Activated CD4-positive, alpha-beta T cell treated with anti-CD3 and anti-CD28 coated beads, Interleukin-2, amount 10 ng/mL, durations not matched to agents 7 days and 5 days (primary cell): ENCODE measurements around the gene MPPED2. TPM values are rescaled to one million over a fixed set of nuclear protein-coding genes. Genes with fewer than 3 reads are reported as not detected.

ENCODE experiments used
- CTCF ChIA-PET: fragments of 350-600 bp; sonication (Branson Sonifier 250); formaldehyde crosslinking; loops from one replicate; lab custom pipeline; 2021; ENCODE audit warnings: antibody characterized with exemption; lab: Charles Lee
- POLR2A ChIA-PET: fragments of 350-600 bp; sonication (Branson Sonifier 250); formaldehyde crosslinking; loops from one replicate; lab custom pipeline; 2021; ENCODE audit warnings: antibody characterized with exemption; lab: Charles Lee
- DNase-seq: peaks from one replicate; pipeline ENCODE4 v3.0.0-alpha.2; 2020
- H3K27ac Mint-ChIP-seq: one replicate; pipeline ENCODE4 v1.8.0; 2021; ENCODE audit warnings: mild to moderate bottlenecking, moderate library complexity, mixed read lengths
- H3K27me3 Mint-ChIP-seq: one replicate; pipeline ENCODE4 v1.8.0; 2021; ENCODE audit warnings: mixed read lengths
- H3K36me3 Mint-ChIP-seq: one replicate; pipeline ENCODE4 v1.8.0; 2021; ENCODE audit warnings: low read depth, mixed read lengths
- H3K4me1 Mint-ChIP-seq: one replicate; pipeline ENCODE4 v1.8.0; 2021; ENCODE audit warnings: mixed read lengths
- H3K4me3 Mint-ChIP-seq: one replicate; pipeline ENCODE4 v1.8.0; 2021; ENCODE audit warnings: mild to moderate bottlenecking, moderate library complexity, mixed read lengths
- H3K9me3 Mint-ChIP-seq: one replicate; pipeline ENCODE4 v1.8.0; 2021; ENCODE audit warnings: mixed read lengths
- total RNA-seq, 2 experiments: library from RNA; stranded (reverse); gene quantifications; one replicate each; pipeline ENCODE4 v1.2.3, GENCODE V29; 2021

MPPED2 gene
- total RNA-seq, 2 experiments from 2014 or later, result 0.33 TPM; not detected in 1

- no peaks in the 10 kb centered on the region for H3K27me3 Mint-ChIP-seq
- no peaks in the 10 kb centered on the region for H3K36me3 Mint-ChIP-seq
- DNase-seq, result no peak
- CTCF ChIA-PET, result interaction anchor here (1.6 kb wide), 1 partner anchor 11 kb away, joined by 3 read pairs; no protein-coding TSS in a partner anchor
- H3K4me1 Mint-ChIP-seq, result no peaks in the 10 kb centered on the region
- H3K9me3 Mint-ChIP-seq, result no peaks in the 10 kb centered on the region
- POLR2A ChIA-PET, result no interaction called here
- no peak overlapping the region for H3K4me3 Mint-ChIP-seq
- H3K27ac Mint-ChIP-seq, result no peak overlapping the region
Measured at GRCh38 chr11:30393012-30393411, 193.1 kb downstream of the MPPED2 start.

- Mint-ChIP-seq H3K27me3 (no peaks in the 10 kb centered on the region), H3K36me3 (no peaks in the 10 kb centered on the region), H3K4me1 (no peaks in the 10 kb centered on the region), H3K4me3 (no peak overlapping the region), H3K9me3 (no peaks in the 10 kb centered on the region), H3K27ac (no peak overlapping the region)
- no peak for DNase-seq
- POLR2A ChIA-PET, result no interaction called here
- CTCF ChIA-PET, result no interaction called here
Measured at GRCh38 chr11:30392221-30392784, 193.8 kb downstream of the MPPED2 start.

- H3K4me3 Mint-ChIP-seq, result no peak overlapping the region
- DNase-seq, result no peak
- H3K27me3 Mint-ChIP-seq, result no peaks in the 10 kb centered on the region
- POLR2A ChIA-PET, result no interaction called here
- H3K4me1 Mint-ChIP-seq, result no peaks in the 10 kb centered on the region
- CTCF ChIA-PET, result interaction anchor here (1.6 kb wide), 1 partner anchor 17 kb away, joined by 4 read pairs; no protein-coding TSS in a partner anchor
- no peak overlapping the region for H3K27ac Mint-ChIP-seq
- H3K36me3 Mint-ChIP-seq, result no peaks in the 10 kb centered on the region
- H3K9me3 Mint-ChIP-seq, result no peaks in the 10 kb centered on the region
Measured at GRCh38 chr11:30388957-30389356, 197.2 kb downstream of the MPPED2 start.

GRCh38 chr11:30387891-30388861 is 198.0 kb downstream of the MPPED2 start:
- DNase-seq, result no peak
- Mint-ChIP-seq H3K4me1 (no peaks in the 10 kb centered on the region), H3K36me3 (no peaks in the 10 kb centered on the region), H3K4me3 (no peak overlapping the region), H3K27me3 (no peaks in the 10 kb centered on the region), H3K27ac (no peak overlapping the region), H3K9me3 (no peaks in the 10 kb centered on the region)
- POLR2A ChIA-PET, result no interaction called here
- CTCF ChIA-PET, result interaction anchor here (1.6 kb wide), 1 partner anchor 18 kb away, joined by 4 read pairs; no protein-coding TSS in a partner anchor

- H3K27me3 Mint-ChIP-seq, result peaks cover 4% of the 10 kb centered on the region
- H3K36me3 Mint-ChIP-seq, result no peaks in the 10 kb centered on the region
- no peaks in the 10 kb centered on the region for H3K9me3 Mint-ChIP-seq
- ChIA-PET CTCF (interaction anchor here (0.6 kb wide), 1 partner anchor 465 kb away, joined by 3 read pairs; no protein-coding TSS in a partner anchor), POLR2A (no interaction called here)
- H3K4me1 Mint-ChIP-seq, result no peaks in the 10 kb centered on the region
- H3K27ac Mint-ChIP-seq, result no peak overlapping the region
- no peak overlapping the region for H3K4me3 Mint-ChIP-seq
- no peak for DNase-seq
Measured at GRCh38 chr11:30381879-30382278, 204.3 kb downstream of the MPPED2 start.

- H3K4me1 Mint-ChIP-seq, result no peaks in the 10 kb centered on the region
- CTCF ChIA-PET, result no interaction called here
- POLR2A ChIA-PET, result no interaction called here
Measured at GRCh38 chr11:30380846-30381245, 205.3 kb downstream of the MPPED2 start.

GRCh38 chr11:30377347-30377746 is 208.8 kb downstream of the MPPED2 start:
- ChIA-PET CTCF (no interaction called here), POLR2A (no interaction called here)
- H3K4me3 Mint-ChIP-seq, result no peak overlapping the region
- H3K36me3 Mint-ChIP-seq, result no peaks in the 10 kb centered on the region
- H3K27me3 Mint-ChIP-seq, result peaks cover 4% of the 10 kb centered on the region
- no peak for DNase-seq
- no peak overlapping the region for H3K27ac Mint-ChIP-seq
- H3K9me3 Mint-ChIP-seq, result no peaks in the 10 kb centered on the region
- H3K4me1 Mint-ChIP-seq, result no peaks in the 10 kb centered on the region

More at GRCh38 chr11:30380846-30381245, 205.3 kb downstream of the MPPED2 start:
- Mint-ChIP-seq H3K27me3 (peaks cover 4% of the 10 kb centered on the region), H3K36me3 (no peaks in the 10 kb centered on the region), H3K9me3 (no peaks in the 10 kb centered on the region), H3K27ac (no peak overlapping the region), H3K4me3 (no peak overlapping the region)
- no peak for DNase-seq

GRCh38 chr11:30370164-30370563 is 216.0 kb downstream of the MPPED2 start:
- H3K9me3 Mint-ChIP-seq, result no peaks in the 10 kb centered on the region
- H3K27ac Mint-ChIP-seq, result no peak overlapping the region
- CTCF ChIA-PET, result no interaction called here
- no peaks in the 10 kb centered on the region for H3K36me3 Mint-ChIP-seq
- H3K4me1 Mint-ChIP-seq, result no peaks in the 10 kb centered on the region
- no peak overlapping the region for H3K4me3 Mint-ChIP-seq
- no peak for DNase-seq
- H3K27me3 Mint-ChIP-seq, result peaks cover 6% of the 10 kb centered on the region
- POLR2A ChIA-PET, result no interaction called here

- peaks cover 6% of the 10 kb centered on the region for H3K27me3 Mint-ChIP-seq
- CTCF ChIA-PET, result no interaction called here
- DNase-seq, result no peak
- POLR2A ChIA-PET, result no interaction called here
- H3K9me3 Mint-ChIP-seq, result no peaks in the 10 kb centered on the region
- no peaks in the 10 kb centered on the region for H3K36me3 Mint-ChIP-seq
- no peaks in the 10 kb centered on the region for H3K4me1 Mint-ChIP-seq
- no peak overlapping the region for H3K27ac Mint-ChIP-seq
- no peak overlapping the region for H3K4me3 Mint-ChIP-seq
Measured at GRCh38 chr11:30368394-30368793, 217.8 kb downstream of the MPPED2 start.

- Mint-ChIP-seq H3K36me3 (no peaks in the 10 kb centered on the region), H3K4me3 (no peak overlapping the region), H3K9me3 (no peaks in the 10 kb centered on the region), H3K4me1 (no peaks in the 10 kb centered on the region), H3K27me3 (peaks cover 4% of the 10 kb centered on the region), H3K27ac (no peak overlapping the region)
- ChIA-PET CTCF (no interaction called here), POLR2A (interaction anchor here (0.7 kb wide), 1 partner anchor 39 kb away, joined by 3 read pairs; no protein-coding TSS in a partner anchor)
- no peak for DNase-seq
Measured at GRCh38 chr11:30365793-30366517, 220.2 kb downstream of the MPPED2 start.

- ChIA-PET POLR2A (no interaction called here), CTCF (no interaction called here)
- H3K4me1 Mint-ChIP-seq, result no peaks in the 10 kb centered on the region
- H3K9me3 Mint-ChIP-seq, result no peaks in the 10 kb centered on the region
- no peak for DNase-seq
- H3K27me3 Mint-ChIP-seq, result peaks cover 2% of the 10 kb centered on the region
- no peak overlapping the region for H3K27ac Mint-ChIP-seq
- H3K4me3 Mint-ChIP-seq, result no peak overlapping the region
- H3K36me3 Mint-ChIP-seq, result no peaks in the 10 kb centered on the region
Measured at GRCh38 chr11:30364837-30365482, 221.2 kb downstream of the MPPED2 start.

- no peak overlapping the region for H3K27ac Mint-ChIP-seq
- H3K4me1 Mint-ChIP-seq, result no peaks in the 10 kb centered on the region
- H3K27me3 Mint-ChIP-seq, result peaks cover 2% of the 10 kb centered on the region
- no peaks in the 10 kb centered on the region for H3K36me3 Mint-ChIP-seq
- DNase-seq, result no peak
- CTCF ChIA-PET, result no interaction called here
- H3K4me3 Mint-ChIP-seq, result no peak overlapping the region
- POLR2A ChIA-PET, result no interaction called here
- H3K9me3 Mint-ChIP-seq, result no peaks in the 10 kb centered on the region
Measured at GRCh38 chr11:30364139-30364836, 221.9 kb downstream of the MPPED2 start.
